H1 (cell line): ENCODE results near the gene CYP4V2. TPM values are rescaled to one million over a fixed set of nuclear protein-coding genes. Genes with fewer than 3 reads are reported as not detected.

ENCODE experiments used
- CTCF ChIA-PET: fragments of 300-600 bp; sonication (Branson Sonifier 250); formaldehyde crosslinking; loops from one replicate; lab custom pipeline; 2021; ENCODE audit not compliant: partially characterized antibody; lab: Charles Lee
- POLR2A ChIA-PET: fragments of 300-600 bp; sonication (Branson Sonifier 250); formaldehyde crosslinking; loops from one replicate; lab custom pipeline; 2021; ENCODE audit warnings: inconsistent platforms; ENCODE audit not compliant: partially characterized antibody; lab: Charles Lee
- DNase-seq, 2 experiments: peaks; one replicate each; pipeline versions ENCODE4 v3.0.0 to v3.0.0-alpha.2; 2010 to 2022; ENCODE audit warnings: low spot score in 2 of 2, low read depth in 1 of 2, mixed read lengths in 1 of 2
- FAIRE-seq: peaks from 2 replicates; lab custom pipeline; 2011; peaks lifted over from hg19 to GRCh38; lab: Jason Lieb, UNC
- H2AFZ ChIP-seq: 2 replicates; pipeline ENCODE4 v1.8.1; 2012; ENCODE audit warnings: low read length, inconsistent platforms
- H2AK5ac ChIP-seq: 2 replicates; pipeline ENCODE4 v1.6.1; 2013; ENCODE audit warnings: low read depth, low read length
- H2BK120ac ChIP-seq: replicated peaks from 2 replicates; pipeline ENCODE3; 2013; ENCODE audit warnings: low read depth, low read length, inconsistent platforms
- H2BK12ac ChIP-seq: 2 replicates; pipeline ENCODE4 v1.6.1; 2013; ENCODE audit warnings: low read depth, low read length
- H2BK15ac ChIP-seq: 2 replicates; pipeline ENCODE4 v1.6.1; 2013; ENCODE audit warnings: low read length
- H2BK20ac ChIP-seq: 2 replicates; pipeline ENCODE4 v1.6.1; 2013; ENCODE audit warnings: low read length
- H2BK5ac ChIP-seq: 2 replicates; pipeline ENCODE4 v1.6.1; 2013; ENCODE audit warnings: low read depth, low read length
- H3K14ac ChIP-seq: 2 replicates; pipeline ENCODE4 v1.6.1; 2013; ENCODE audit warnings: inconsistent platforms; ENCODE audit not compliant: insufficient read length
- H3K18ac ChIP-seq: 2 replicates; pipeline ENCODE4 v1.6.1; 2013; ENCODE audit warnings: low read length; ENCODE audit errors: extremely low read depth
- H3K23ac ChIP-seq: 2 replicates; pipeline ENCODE4 v1.6.1; 2013; ENCODE audit warnings: inconsistent platforms; ENCODE audit not compliant: insufficient read length
- H3K23me2 ChIP-seq: 2 replicates; pipeline ENCODE4 v1.6.1; 2013; ENCODE audit warnings: low read depth, low read length
- H3K27ac ChIP-seq: 2 replicates; pipeline ENCODE4 v1.6.1; 2011; ENCODE audit warnings: low read depth, low read length, inconsistent platforms
- H3K27me3 ChIP-seq, 4 experiments: replicated peaks in 1 of 4; 1 replicate in 1 of 4; 2 replicates in 3 of 4; pipeline versions ENCODE4 v1.6.1 to v1.8.1; 2011 to 2013; ENCODE audit warnings: low read length in 3 of 4, mild to moderate bottlenecking in 3 of 4, inconsistent platforms in 2 of 4, mixed read lengths in 2 of 4, moderate library complexity in 1 of 4; ENCODE audit not compliant: control insufficient read depth in 3 of 4, insufficient read depth in 3 of 4; ENCODE audit errors: extremely low read depth in 1 of 4
- H3K36me3 ChIP-seq, 4 experiments: 2 replicates each; pipeline versions ENCODE4 v1.6.1 to v1.8.1; 2011 to 2013; ENCODE audit warnings: mild to moderate bottlenecking in 4 of 4, low read length in 3 of 4, moderate library complexity in 2 of 4, control low read depth in 1 of 4, inconsistent platforms in 1 of 4; ENCODE audit not compliant: insufficient read depth in 4 of 4, control insufficient read depth in 2 of 4
- H3K4ac ChIP-seq: replicated peaks from 2 replicates; pipeline ENCODE3; 2013; ENCODE audit warnings: low read length, low read depth, mixed read lengths, inconsistent platforms; ENCODE audit not compliant: insufficient read length
- H3K4me1 ChIP-seq, 4 experiments: replicated peaks in 1 of 4; 1 replicate in 1 of 4; 2 replicates in 3 of 4; pipeline versions ENCODE4 v1.6.1 to v1.8.1; 2011 to 2013; ENCODE audit warnings: low read length in 3 of 4, inconsistent platforms in 2 of 4, mixed read lengths in 1 of 4; ENCODE audit not compliant: insufficient read depth in 4 of 4, control insufficient read depth in 3 of 4
- H3K4me2 ChIP-seq, 2 experiments: 2 replicates each; pipeline versions ENCODE4 v1.6.1 to v1.8.1; 2011 to 2013; ENCODE audit warnings: low read depth in 2 of 2, low read length in 2 of 2, control low read depth in 1 of 2, inconsistent platforms in 1 of 2, mild to moderate bottlenecking in 1 of 2; ENCODE audit not compliant: insufficient read depth in 1 of 2
- H3K4me3 ChIP-seq, 4 experiments: fragments of 200-600, 300-600 bp in 1 of 4; sonication (generic), shearing (Covaris generic), sonication (Bioruptor Twin) in 1 of 4; 2 replicates each; pipeline versions ENCODE4 v1.5.1 to v1.8.1; 2011 to 2016; ENCODE audit warnings: low read length in 4 of 4, low read depth in 3 of 4, control low read depth in 2 of 4, inconsistent platforms in 2 of 4, mild to moderate bottlenecking in 2 of 4, mixed read lengths in 1 of 4, moderate library complexity in 1 of 4; ENCODE audit not compliant: insufficient read depth in 2 of 4; ENCODE audit errors: extremely low read depth in 1 of 4
- H3K56ac ChIP-seq: replicated peaks from 2 replicates; pipeline ENCODE3; 2013; ENCODE audit warnings: low read depth, mild to moderate bottlenecking, mixed read lengths, low read length, inconsistent platforms; ENCODE audit not compliant: insufficient read length
- H3K79me1 ChIP-seq: 2 replicates; pipeline ENCODE4 v1.6.1; 2013; ENCODE audit warnings: low read depth, low read length, control low read depth
- H3K79me2 ChIP-seq, 2 experiments: 2 replicates each; pipeline versions ENCODE4 v1.6.1 to v1.8.1; 2012 to 2013; ENCODE audit warnings: low read length in 2 of 2, mild to moderate bottlenecking in 2 of 2, inconsistent platforms in 1 of 2; ENCODE audit not compliant: insufficient read depth in 2 of 2, control insufficient read depth in 1 of 2
- H3K9ac ChIP-seq, 4 experiments: replicated peaks in 1 of 4; 1 replicate in 1 of 4; 2 replicates in 3 of 4; pipeline versions ENCODE4 v1.6.1 to v1.8.1; 2011 to 2013; ENCODE audit warnings: low read depth in 3 of 4, low read length in 3 of 4, control low read depth in 2 of 4, mild to moderate bottlenecking in 2 of 4, moderate library complexity in 2 of 4, inconsistent platforms in 1 of 4; ENCODE audit errors: extremely low read depth in 1 of 4
- H3K9me3 ChIP-seq, 2 experiments: 2 replicates each; pipeline versions ENCODE4 v1.6.1 to v1.8.1; 2012 to 2013; ENCODE audit warnings: mild to moderate bottlenecking in 2 of 2, moderate library complexity in 2 of 2, control low read depth in 1 of 2, inconsistent platforms in 1 of 2, low read depth in 1 of 2, low read length in 1 of 2, mixed read lengths in 1 of 2; ENCODE audit not compliant: insufficient read depth in 2 of 2
- H4K20me1 ChIP-seq, 2 experiments: replicated peaks in 1 of 2; 2 replicates each; pipeline versions ENCODE3 to v1.8.1; 2011 to 2013; ENCODE audit warnings: inconsistent platforms in 2 of 2, low read length in 2 of 2, mild to moderate bottlenecking in 1 of 2; ENCODE audit not compliant: insufficient read depth in 2 of 2, control insufficient read depth in 1 of 2
- H4K5ac ChIP-seq: 2 replicates; pipeline ENCODE4 v1.6.1; 2013; ENCODE audit warnings: low read length, low read depth, mixed read lengths, inconsistent platforms; ENCODE audit not compliant: insufficient read length
- H4K8ac ChIP-seq: 2 replicates; pipeline ENCODE4 v1.8.0; 2013; ENCODE audit warnings: mild to moderate bottlenecking, moderate library complexity, low read length, inconsistent platforms; ENCODE audit not compliant: insufficient read depth; ENCODE audit errors: extremely low read depth
- H4K91ac ChIP-seq: replicated peaks from 2 replicates; pipeline ENCODE3; 2013; ENCODE audit warnings: low read length, mixed read lengths, inconsistent platforms; ENCODE audit not compliant: insufficient read length
- BACH1 ChIP-seq: IDR thresholded peaks from 2 replicates; pipeline ENCODE4 v1.6.1; 2012; ENCODE audit warnings: low read length, improper control_type of control experiment
- EGR1 ChIP-seq: IDR thresholded peaks from 2 replicates; pipeline ENCODE4 v1.6.1; 2011; ENCODE audit warnings: low read depth, low read length, borderline replicate concordance
- HDAC6 ChIP-seq: IDR thresholded peaks from one replicate; pipeline ENCODE4 v1.7.1; 2012; ENCODE audit warnings: low read depth, mild to moderate bottlenecking, inconsistent platforms, low read length, moderate library complexity
- KDM4A ChIP-seq: IDR thresholded peaks from one replicate; pipeline ENCODE4 v1.7.1; 2012; ENCODE audit warnings: low read depth, mild to moderate bottlenecking, moderate library complexity, low read length, inconsistent platforms; ENCODE audit not compliant: severe bottlenecking
- MAX ChIP-seq: IDR thresholded peaks from 2 replicates; pipeline ENCODE4 v1.6.1; 2012; ENCODE audit warnings: inconsistent platforms
- POLR2AphosphoS5 ChIP-seq: IDR thresholded peaks from 2 replicates; pipeline ENCODE4 v1.6.1; 2011; ENCODE audit warnings: low read depth, low read length
- RBBP5 ChIP-seq: IDR thresholded peaks from 2 replicates; pipeline ENCODE4 v1.7.1; 2012; ENCODE audit warnings: low read depth, mild to moderate bottlenecking, inconsistent platforms, low read length, moderate library complexity, borderline replicate concordance
- SP4 ChIP-seq: IDR thresholded peaks from 2 replicates; pipeline ENCODE4 v1.6.1; 2012; ENCODE audit warnings: low read length, inconsistent platforms
- YY1 ChIP-seq: IDR thresholded peaks from 2 replicates; pipeline ENCODE4 v1.6.1; 2011; ENCODE audit warnings: low read depth, mild to moderate bottlenecking, low read length
- ZNF274 ChIP-seq: IDR thresholded peaks from 2 replicates; pipeline ENCODE4 v1.7.0; 2012; ENCODE audit warnings: low read length, borderline replicate concordance; ENCODE audit errors: extremely low read depth
- WGBS, 2 experiments: shearing (Covaris generic) in 1 of 2; methylation state at CpG; one replicate each; pipeline versions ENCODE4 v1.1.6 to v1.1.7; 2013 to 2015; ENCODE audit warnings: low lambda C conversion rate in 2 of 2, mixed read lengths in 2 of 2, inconsistent platforms in 1 of 2, low coverage in 1 of 2, missing lambda C conversion rate in 1 of 2; ENCODE audit not compliant: insufficient replicate concordance in 2 of 2, insufficient coverage in 1 of 2, insufficient read length in 1 of 2; ENCODE audit errors: extremely low coverage in 1 of 2, missing lambda C conversion rate in 1 of 2; 5-methylcytosine and 5-hydroxymethylcytosine counted together
- polyA plus RNA-seq, 7 experiments: library from polyadenylated mRNA; depleted of rRNA in 3 of 7; stranded (reverse) in 5 of 7; unstranded in 2 of 7; fragments of >200 nt in 5 of 7; fragments of 200-250 nt in 2 of 7; gene quantifications; 1 replicate in 5 of 7; 2 replicates in 1 of 7; 4 replicates in 1 of 7; pipeline versions ENCODE4 v1.2.1 to v1.2.3, GENCODE V29; 2011 to 2013; ENCODE audit warnings: missing spikeins in 2 of 7, mixed read lengths in 2 of 7
- total RNA-seq: library from RNA; stranded (reverse); fragmentation: NEBNext Ultra II Directional; extraction: Animal tissue kit (Norgen Biotek cat#: 25700); gene quantifications from 2 replicates; pipeline ENCODE4 v1.2.1, GENCODE V29; 2021
- TF ChIP-seq, protein P1 (sequence below): IDR thresholded peaks from 2 replicates; pipeline ENCODE4 v1.6.1; 2012; ENCODE audit warnings: inconsistent platforms

CYP4V2 gene
- total and polyA plus RNA-seq, 2 of the 8 experiments (the other 6 are each of a cell fraction or from before 2014, with no cell fraction given), result 0.65 to 1.0 TPM

GRCh38 chr4:186144198-186144945, 47.0 kb upstream of the CYP4V2 start:
- H3K36me3 ChIP-seq, result no peaks in the 10 kb centered on the region
- H3K27me3 ChIP-seq, result peaks cover 1 to 28% (median 22%) of the 10 kb centered on the region in 4 experiments
- no peak overlapping the region for H2AK5ac ChIP-seq
- H3K4me3 ChIP-seq, result peak overlapping the region; percentile 47 to 77 (median 66)
- peak overlapping the region; percentile 18; the same call in 1 of the 2 replicates for H2AFZ ChIP-seq
- peak overlapping the region; percentile 21 for H2BK120ac ChIP-seq
- H3K4me2 ChIP-seq, result peak overlapping the region; percentile 72 to 75
- H3K79me1 ChIP-seq, result no peaks in the 10 kb centered on the region
- H4K5ac ChIP-seq, result peak overlapping the region; percentile 18
- POLR2A ChIA-PET, result interaction anchor here (1.1 kb wide), 1 partner anchor 17 kb away, joined by 3 read pairs; no protein-coding TSS in a partner anchor
- H3K14ac ChIP-seq, result no peak overlapping the region
- peak overlapping the region; percentile 64; the same call in 1 of the 2 replicates for H3K18ac ChIP-seq
- peaks cover 0 to 2% of the 10 kb centered on the region in 2 experiments for H4K20me1 ChIP-seq
- H2BK5ac ChIP-seq, result no peak overlapping the region; the same call in 1 of the 2 replicates
- FAIRE-seq (no peak), DNase-seq (peak in 1 of 2 experiments; percentile 82)
- H2BK12ac ChIP-seq, result peak overlapping the region; percentile 40; the same call in 1 of the 2 replicates
- H3K4ac ChIP-seq, result no peak overlapping the region
- no peak overlapping the region for H3K23ac ChIP-seq
- H3K9ac ChIP-seq, result peak overlapping the region in 2 of 4 experiments; percentile 22 to 26; a peak in 2 of 7 replicates
- no peak overlapping the region for H4K8ac ChIP-seq
- H3K56ac ChIP-seq, result no peak overlapping the region
- CTCF ChIA-PET, result interaction anchor here (0.9 to 1.3 kb wide), 3 partner anchors 11 to 49 kb away, joined by 3 to 6 read pairs (median 3); no protein-coding TSS in a partner anchor
- WGBS, 2 experiments, result 11% methylated on average over 26 of the region's 72 CpGs; no CpG with 5 or more reads in 1 of the 2 experiments
- H3K23me2 ChIP-seq, result peaks cover 6% of the 10 kb centered on the region
- 0 out of 2 replicates have a peak overlapping the region, but pooled peaks have one; percentile 84 for H2BK15ac ChIP-seq
- no peak overlapping the region for H3K27ac ChIP-seq
- peak overlapping the region; percentile 0; the same call in 1 of the 2 replicates for H2BK20ac ChIP-seq
- peak overlapping the region; percentile 15 for H4K91ac ChIP-seq
- peaks cover 4 to 16% (median 8%) of the 10 kb centered on the region in 4 experiments; a peak in 5 of 7 replicates for H3K4me1 ChIP-seq
- no peaks in the 10 kb centered on the region for H3K79me2 ChIP-seq
- no peaks in the 10 kb centered on the region for H3K9me3 ChIP-seq
- no peak for TF ChIP-seq RBBP5
- peak; percentile 97 for TF ChIP-seq MAX
- no peak for TF ChIP-seq ZNF274
- no peak for TF ChIP-seq EGR1
- no peak for TF ChIP-seq BACH1
- no peak for TF ChIP-seq YY1
- no peak for TF ChIP-seq POLR2AphosphoS5
- TF ChIP-seq HDAC6, result no peak
- TF ChIP-seq SP4, result no peak
- TF ChIP-seq, protein P1, sequence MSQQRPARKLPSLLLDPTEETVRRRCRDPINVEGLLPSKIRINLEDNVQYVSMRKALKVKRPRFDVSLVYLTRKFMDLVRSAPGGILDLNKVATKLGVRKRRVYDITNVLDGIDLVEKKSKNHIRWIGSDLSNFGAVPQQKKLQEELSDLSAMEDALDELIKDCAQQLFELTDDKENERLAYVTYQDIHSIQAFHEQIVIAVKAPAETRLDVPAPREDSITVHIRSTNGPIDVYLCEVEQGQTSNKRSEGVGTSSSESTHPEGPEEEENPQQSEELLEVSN, result peak; percentile 95
- TF ChIP-seq KDM4A, result peak; percentile 25
